Hepatocyte (in vitro differentiated cells): ENCODE data around the gene BCL2. TPM values are rescaled to one million over a fixed set of nuclear protein-coding genes. Genes with fewer than 3 reads are reported as not detected.

Experiments used
- DNase-seq: peaks from one replicate; pipeline ENCODE4 v3.0.0-alpha.2; 2016; ENCODE audit warnings: low spot score
- H2AFZ ChIP-seq: fragments of 200-600 bp; sonication (generic); 2 replicates; pipeline ENCODE4 v1.6.0; 2016; ENCODE audit warnings: antibody characterized with exemption, mild to moderate bottlenecking
- H3K27ac ChIP-seq: fragments of 200-600 bp; sonication (generic); 2 replicates; pipeline ENCODE4 v1.5.1; 2016; ENCODE audit warnings: mild to moderate bottlenecking
- H3K27me3 ChIP-seq: fragments of 200-600 bp; sonication (generic); 2 replicates; pipeline ENCODE4 v1.6.1; 2016
- H3K36me3 ChIP-seq: fragments of 200-600 bp; sonication (generic); replicated peaks from 2 replicates; pipeline ENCODE4 v1.5.1; 2016; ENCODE audit warnings: low read depth; ENCODE audit not compliant: insufficient read depth
- H3K4me1 ChIP-seq: fragments of 200-600 bp; sonication (generic); 2 replicates; pipeline ENCODE4 v1.5.1; 2016; ENCODE audit warnings: mild to moderate bottlenecking, moderate library complexity; ENCODE audit not compliant: insufficient read depth
- H3K4me2 ChIP-seq: fragments of 200-600 bp; sonication (generic); 2 replicates; pipeline ENCODE4 v1.6.0; 2016
- H3K4me3 ChIP-seq: fragments of 200-600 bp; sonication (generic); 2 replicates; pipeline ENCODE4 v1.5.1; 2016; ENCODE audit warnings: mild to moderate bottlenecking
- H3K79me2 ChIP-seq: fragments of 200-600 bp; sonication (generic); 2 replicates; pipeline ENCODE4 v1.6.0; 2017; ENCODE audit warnings: mild to moderate bottlenecking
- H3K9me2 ChIP-seq: fragments of 200-600 bp; sonication (generic); replicated peaks from 2 replicates; pipeline ENCODE4 v1.6.0; 2017; ENCODE audit warnings: mild to moderate bottlenecking; ENCODE audit not compliant: insufficient read depth
- H3K9me3 ChIP-seq: fragments of 200-600 bp; sonication (generic); 2 replicates; pipeline ENCODE4 v1.5.1; 2016; ENCODE audit warnings: low read depth, mild to moderate bottlenecking
- H4K20me1 ChIP-seq: fragments of 200-600 bp; sonication (generic); 2 replicates; pipeline ENCODE4 v1.6.0; 2016; ENCODE audit warnings: mild to moderate bottlenecking; ENCODE audit not compliant: insufficient read depth, poor library complexity, severe bottlenecking
- EZH2 ChIP-seq: fragments of 200-600 bp; sonication (generic); IDR thresholded peaks from 2 replicates; pipeline ENCODE4 v1.6.1; 2016; ENCODE audit warnings: antibody characterized with exemption, mild to moderate bottlenecking, borderline replicate concordance
- EZH2phosphoT487 ChIP-seq: fragments of 200-600 bp; sonication (generic); IDR thresholded peaks from one replicate; pipeline ENCODE4 v1.6.1; 2018; ENCODE audit warnings: antibody characterized with exemption, mild to moderate bottlenecking, low read depth, moderate library complexity; ENCODE audit not compliant: unreplicated experiment, severe bottlenecking
- WGBS: methylation state at CpG from one replicate; pipeline ENCODE4 v1.1.6; 2016; ENCODE audit warnings: low lambda C conversion rate; ENCODE audit errors: missing lambda C conversion rate; 5-methylcytosine and 5-hydroxymethylcytosine counted together
- polyA plus RNA-seq: library from polyadenylated mRNA; unstranded; fragments of >200 nt; fragmentation: Nextera tagmentation; extraction: Ambion mirVana; gene quantifications from 2 replicates; pipeline ENCODE4 v1.2.1, GENCODE V29; 2016
- total RNA-seq: library from RNA; depleted of rRNA; stranded (reverse); fragments of >200 nt; gene quantifications from 2 replicates; pipeline ENCODE4 v1.2.3, GENCODE V29; 2014
- TF ChIP-seq, protein P1 (sequence below): fragments of 200-600 bp; sonication (generic); IDR thresholded peaks from 2 replicates; pipeline ENCODE4 v1.5.1; 2016; ENCODE audit warnings: antibody characterized with exemption, mild to moderate bottlenecking; ENCODE audit not compliant: poor library complexity

BCL2 gene
- total and polyA plus RNA-seq, 2 experiments from 2014 or later, result 1.0 to 11.4 TPM

DNA sequence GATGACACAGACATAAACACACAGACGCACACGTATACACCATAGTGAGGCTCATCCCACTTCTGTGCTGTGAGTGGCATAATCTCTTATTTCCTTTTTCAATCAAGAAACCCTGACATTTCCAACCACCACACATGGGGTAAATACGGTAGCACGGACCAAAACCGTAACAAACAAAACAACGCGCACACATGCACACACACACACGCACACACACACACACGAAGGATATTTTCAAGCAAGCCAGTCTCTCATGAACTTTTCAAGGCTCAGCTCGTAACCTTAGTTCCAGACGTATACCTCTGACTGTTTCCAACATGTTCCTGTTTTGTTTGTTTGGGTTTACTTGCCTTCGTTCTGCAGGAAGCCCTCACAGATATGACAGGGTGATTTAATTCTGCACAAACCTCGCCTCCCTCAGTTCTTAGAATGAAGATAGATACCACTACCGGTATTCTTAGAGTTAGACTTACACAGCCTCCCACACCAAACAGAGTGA lies 119.8 kb downstream of the BCL2 start:
- H3K36me3 ChIP-seq, result no peaks in the 10 kb centered on the region
- no peaks in the 10 kb centered on the region for H3K79me2 ChIP-seq
- no peaks in the 10 kb centered on the region for H3K9me3 ChIP-seq
- no peak for DNase-seq
- H3K9me2 ChIP-seq, result no peaks in the 10 kb centered on the region
- H2AFZ ChIP-seq, result no peak overlapping the region
- peaks cover 8% of the 10 kb centered on the region for H3K27me3 ChIP-seq
- H3K27ac ChIP-seq, result no peak overlapping the region
- no peak overlapping the region for H3K4me2 ChIP-seq
- peaks cover 9% of the 10 kb centered on the region for H3K4me1 ChIP-seq
- no peak overlapping the region for H3K4me3 ChIP-seq
- 77% methylated on average over 14 of the region's 14 CpGs for WGBS
- TF ChIP-seq, protein P1, sequence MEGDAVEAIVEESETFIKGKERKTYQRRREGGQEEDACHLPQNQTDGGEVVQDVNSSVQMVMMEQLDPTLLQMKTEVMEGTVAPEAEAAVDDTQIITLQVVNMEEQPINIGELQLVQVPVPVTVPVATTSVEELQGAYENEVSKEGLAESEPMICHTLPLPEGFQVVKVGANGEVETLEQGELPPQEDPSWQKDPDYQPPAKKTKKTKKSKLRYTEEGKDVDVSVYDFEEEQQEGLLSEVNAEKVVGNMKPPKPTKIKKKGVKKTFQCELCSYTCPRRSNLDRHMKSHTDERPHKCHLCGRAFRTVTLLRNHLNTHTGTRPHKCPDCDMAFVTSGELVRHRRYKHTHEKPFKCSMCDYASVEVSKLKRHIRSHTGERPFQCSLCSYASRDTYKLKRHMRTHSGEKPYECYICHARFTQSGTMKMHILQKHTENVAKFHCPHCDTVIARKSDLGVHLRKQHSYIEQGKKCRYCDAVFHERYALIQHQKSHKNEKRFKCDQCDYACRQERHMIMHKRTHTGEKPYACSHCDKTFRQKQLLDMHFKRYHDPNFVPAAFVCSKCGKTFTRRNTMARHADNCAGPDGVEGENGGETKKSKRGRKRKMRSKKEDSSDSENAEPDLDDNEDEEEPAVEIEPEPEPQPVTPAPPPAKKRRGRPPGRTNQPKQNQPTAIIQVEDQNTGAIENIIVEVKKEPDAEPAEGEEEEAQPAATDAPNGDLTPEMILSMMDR, result no peak
- TF ChIP-seq EZH2phosphoT487 (no peak), EZH2 (no peak)
- no peaks in the 10 kb centered on the region for H4K20me1 ChIP-seq

DNA sequence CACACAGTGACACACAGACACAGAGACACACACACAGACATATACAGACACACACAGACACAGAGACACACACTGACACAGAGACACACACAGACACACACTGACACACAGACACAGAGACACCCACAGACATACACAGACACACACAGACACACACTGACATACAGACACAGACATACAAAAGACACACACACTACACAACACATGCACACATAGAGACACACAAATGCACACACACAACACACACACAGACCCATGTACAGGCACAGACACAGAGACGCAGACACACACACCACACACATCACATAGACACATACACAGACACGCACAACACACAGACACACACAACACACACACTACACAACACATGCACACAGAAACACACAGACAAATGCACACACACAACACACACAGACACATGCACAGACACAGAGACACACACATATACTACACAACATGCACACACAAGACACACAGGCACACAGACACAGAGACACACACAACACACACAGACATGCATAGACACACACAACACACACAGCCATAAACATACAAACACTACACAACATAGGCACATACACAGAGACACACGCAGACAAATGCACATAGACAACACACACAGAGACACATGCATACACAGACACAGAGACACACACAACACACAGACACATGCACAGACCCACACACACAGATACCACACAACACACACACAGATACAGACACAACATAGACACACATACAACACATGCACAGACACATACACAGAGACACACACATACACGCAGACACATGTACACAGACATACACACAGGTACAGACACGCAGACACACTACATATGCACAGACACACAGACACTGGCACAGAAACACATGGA lies 120.5 kb downstream of the BCL2 start:
- 99% methylated on average over 5 of the region's 5 CpGs for WGBS
- TF ChIP-seq, protein P1, result no peak
- TF ChIP-seq EZH2 (no peak), EZH2phosphoT487 (no peak)
- Histone ChIP-seq H3K4me1 (peaks cover 9% of the 10 kb centered on the region), H3K27me3 (peaks cover 8% of the 10 kb centered on the region), H2AFZ (no peak overlapping the region), H3K27ac (no peak overlapping the region), H3K4me2 (no peak overlapping the region), H3K36me3 (no peaks in the 10 kb centered on the region), H3K4me3 (no peak overlapping the region), H3K79me2 (no peaks in the 10 kb centered on the region), H3K9me3 (no peaks in the 10 kb centered on the region), H3K9me2 (no peaks in the 10 kb centered on the region), H4K20me1 (no peaks in the 10 kb centered on the region)
- no peak for DNase-seq

DNA sequence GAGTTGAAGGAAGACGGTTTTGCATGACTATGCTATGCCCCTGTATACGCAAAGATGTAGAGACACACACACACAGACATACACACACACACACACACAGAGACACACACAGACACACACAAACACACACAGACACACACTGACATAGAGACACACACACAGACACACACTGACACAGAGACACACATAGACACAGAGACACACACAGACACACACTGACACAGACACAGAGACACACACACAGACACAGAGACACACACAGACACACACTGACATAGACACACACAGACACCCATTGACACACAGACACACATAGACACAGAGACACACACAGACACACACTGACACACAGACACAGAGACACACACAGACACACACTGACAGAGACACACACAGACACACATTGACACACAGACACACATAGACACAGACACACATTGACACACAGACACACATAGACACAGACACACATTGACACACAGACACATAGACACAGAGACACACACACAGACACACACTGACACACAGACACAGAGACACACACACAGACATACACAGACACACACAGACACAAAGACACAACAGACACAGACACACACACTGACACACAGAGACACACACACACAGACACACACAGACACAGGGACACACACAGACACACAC lies 121.3 kb downstream of the BCL2 start:
- no peak for DNase-seq
- H3K27ac ChIP-seq, result no peak overlapping the region
- H3K4me3 ChIP-seq, result no peak overlapping the region
- no peaks in the 10 kb centered on the region for H4K20me1 ChIP-seq
- no peaks in the 10 kb centered on the region for H3K79me2 ChIP-seq
- no peak overlapping the region for H3K4me2 ChIP-seq
- peaks cover 8% of the 10 kb centered on the region for H3K27me3 ChIP-seq
- no peaks in the 10 kb centered on the region for H3K36me3 ChIP-seq
- peaks cover 9% of the 10 kb centered on the region for H3K4me1 ChIP-seq
- H3K9me2 ChIP-seq, result no peaks in the 10 kb centered on the region
- 84% methylated on average over 2 of the region's 2 CpGs for WGBS
- no peaks in the 10 kb centered on the region for H3K9me3 ChIP-seq
- TF ChIP-seq, protein P1, result no peak
- TF ChIP-seq EZH2 (no peak), EZH2phosphoT487 (no peak)
- H2AFZ ChIP-seq, result no peak overlapping the region
